Measurements from ENCODE around the gene KIF4A. TPM values are rescaled to one million over a fixed set of nuclear protein-coding genes. Genes with fewer than 3 reads are reported as not detected.

The KIF4A gene
- total RNA-seq, 4 donors from 2014 or later, result 1.3 to 17.3 (median 4.6) TPM

GRCh38 chrX:70252491-70252890, 37.4 kb upstream of the KIF4A start:
- Histone ChIP-seq H3K4me3 (no peak overlapping the region), H3K9me3 (no peaks in the 10 kb centered on the region), H3K27me3 (no peaks in the 10 kb centered on the region), H3K4me1 (no peaks in the 10 kb centered on the region), H3K36me3 (no peaks in the 10 kb centered on the region), H3K27ac (no peak overlapping the region)
- no peak for DNase-seq
- TF ChIP-seq POLR2A (IDR thresholded peaks at IDR 0.05), result no peak
- no peak for TF ChIP-seq CTCF (IDR thresholded peaks at IDR 0.05)

GRCh38 chrX:70253377-70254062, 36.4 kb upstream of the KIF4A start:
- Histone ChIP-seq H3K36me3 (no peaks in the 10 kb centered on the region), H3K9me3 (no peaks in the 10 kb centered on the region), H3K27me3 (no peaks in the 10 kb centered on the region), H3K27ac (no peak overlapping the region), H3K4me1 (no peaks in the 10 kb centered on the region), H3K4me3 (no peak overlapping the region)
- no peak for DNase-seq
- TF ChIP-seq CTCF (IDR thresholded peaks at IDR 0.05) (no peak), POLR2A (IDR thresholded peaks at IDR 0.05) (no peak)

DNA sequence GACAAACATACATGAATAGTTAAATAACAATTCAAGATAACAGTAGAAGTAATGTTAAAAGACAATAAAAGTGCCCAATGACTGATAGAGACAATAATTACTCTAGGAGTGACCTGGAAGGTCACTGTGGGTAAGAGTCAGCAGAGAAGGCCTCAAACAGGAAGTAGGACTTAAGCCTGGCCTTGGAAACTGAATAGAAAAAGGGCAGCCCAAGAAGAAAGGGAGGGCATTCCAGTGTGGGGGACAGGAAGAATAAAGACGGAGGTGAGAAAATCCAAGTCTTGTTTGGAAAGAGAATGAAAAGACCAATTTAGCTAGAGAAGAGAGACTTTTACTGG, 35.9 kb upstream of the KIF4A start:
- Histone ChIP-seq H3K4me1 (no peaks in the 10 kb centered on the region), H3K27ac (no peak overlapping the region), H3K4me3 (no peak overlapping the region), H3K9me3 (no peaks in the 10 kb centered on the region), H3K36me3 (no peaks in the 10 kb centered on the region), H3K27me3 (no peaks in the 10 kb centered on the region)
- TF ChIP-seq CTCF (IDR thresholded peaks at IDR 0.05), result no peak
- no peak for TF ChIP-seq POLR2A (IDR thresholded peaks at IDR 0.05)
- no peak for DNase-seq

- no peaks in the 10 kb centered on the region for H3K36me3 ChIP-seq
- H3K27me3 ChIP-seq, result no peaks in the 10 kb centered on the region
- no peaks in the 10 kb centered on the region for H3K4me1 ChIP-seq
- DNase-seq, result no peak
- H3K4me3 ChIP-seq, result no peak overlapping the region
- no peak overlapping the region for H3K27ac ChIP-seq
- no peaks in the 10 kb centered on the region for H3K9me3 ChIP-seq
- TF ChIP-seq CTCF (IDR thresholded peaks at IDR 0.05) (no peak), POLR2A (IDR thresholded peaks at IDR 0.05) (no peak)
Observed at GRCh38 chrX:70254909-70255308, 35.0 kb upstream of the KIF4A start.

DNA sequence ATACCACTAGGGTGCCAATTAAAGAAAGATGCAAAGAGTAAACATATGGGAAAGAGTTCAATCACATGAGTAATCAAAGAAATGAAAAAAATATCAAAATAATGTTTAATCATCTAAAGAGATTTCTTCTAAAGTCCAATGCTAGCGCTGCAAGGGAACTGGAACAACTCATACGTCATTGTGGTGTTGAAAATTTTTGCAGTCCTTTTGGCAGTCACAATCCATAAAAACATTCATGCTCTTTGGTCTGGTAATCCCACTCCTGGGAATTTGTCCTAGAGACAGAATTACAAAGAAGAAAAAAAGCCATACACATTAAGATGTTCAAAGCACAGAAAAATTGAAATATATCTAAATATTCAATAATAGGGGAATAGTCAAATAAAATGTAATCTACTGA, 34.5 kb upstream of the KIF4A start:
- no peak for DNase-seq
- Histone ChIP-seq H3K9me3 (no peaks in the 10 kb centered on the region), H3K4me1 (no peaks in the 10 kb centered on the region), H3K27me3 (no peaks in the 10 kb centered on the region), H3K4me3 (no peak overlapping the region), H3K36me3 (no peaks in the 10 kb centered on the region), H3K27ac (no peak overlapping the region)
- TF ChIP-seq CTCF (IDR thresholded peaks at IDR 0.05) (no peak), POLR2A (IDR thresholded peaks at IDR 0.05) (no peak)

Measured in Peyer's patch (tissue), 4 donors.